Upper lobe of left lung (tissue), 4 donors: ENCODE measurements around the gene NOX5.
A peak's percentile ranks its signal among the peaks of the same experiment; 100 is the strongest.

Experiments
- CTCF ChIP-seq, 6 experiments: fragments of 450-650 bp in 4 of 6; fragments of 200-600 bp in 2 of 6; sonication (generic) in 2 of 6; IDR thresholded peaks; one replicate each; pipeline ENCODE4 v1.5.1; 2016 to 2019; ENCODE audit warnings: antibody characterized with exemption in 6 of 6
- POLR2A ChIP-seq, 4 donors: fragments of 450-650 bp; IDR thresholded peaks; one replicate each; pipeline ENCODE4 v1.5.1; 2016 to 2017; ENCODE audit warnings: antibody characterized with exemption in 4 of 4, mild to moderate bottlenecking in 2 of 4
- POLR2AphosphoS5 ChIP-seq, 2 donors: sonication (generic); formaldehyde crosslinking; IDR thresholded peaks; one replicate each; pipeline ENCODE4 v1.5.1; 2017; ENCODE audit warnings: antibody characterized with exemption in 2 of 2

- TF ChIP-seq CTCF (IDR thresholded peaks at IDR 0.05) (peak; percentile 76 to 95 (median 88)), POLR2AphosphoS5 (IDR thresholded peaks at IDR 0.05) (no peak), POLR2A (IDR thresholded peaks at IDR 0.05) (no peak)
Measured at GRCh38 chr15:69058830-69059556, 44.5 kb downstream of the NOX5 start.
